HT-29 (cell line): ENCODE data around the gene TSPAN18. TPM values are rescaled to one million over a fixed set of nuclear protein-coding genes. Genes with fewer than 3 reads are reported as not detected.

ENCODE experiments used
- DNase-seq: peaks from one replicate; pipeline ENCODE4 v3.0.0-alpha.2; 2015; ENCODE audit warnings: low spot score
- total RNA-seq: library from RNA; depleted of rRNA; stranded (reverse); fragments of >200 nt; shearing (Covaris generic); gene quantifications from 2 replicates; pipeline ENCODE4 v1.2.3, GENCODE V29; 2014

TSPAN18 gene
- total RNA-seq, 1 experiment from 2014 or later: not detected

GRCh38 chr11:44737245-44738085 lies 10.7 kb downstream of the TSPAN18 start:
- DNase-seq: no peak

- no peak for DNase-seq
Observed at GRCh38 chr11:44738791-44739190, 12.0 kb downstream of the TSPAN18 start.

GRCh38 chr11:44740967-44741366 lies 14.2 kb downstream of the TSPAN18 start:
- no peak for DNase-seq

DNA sequence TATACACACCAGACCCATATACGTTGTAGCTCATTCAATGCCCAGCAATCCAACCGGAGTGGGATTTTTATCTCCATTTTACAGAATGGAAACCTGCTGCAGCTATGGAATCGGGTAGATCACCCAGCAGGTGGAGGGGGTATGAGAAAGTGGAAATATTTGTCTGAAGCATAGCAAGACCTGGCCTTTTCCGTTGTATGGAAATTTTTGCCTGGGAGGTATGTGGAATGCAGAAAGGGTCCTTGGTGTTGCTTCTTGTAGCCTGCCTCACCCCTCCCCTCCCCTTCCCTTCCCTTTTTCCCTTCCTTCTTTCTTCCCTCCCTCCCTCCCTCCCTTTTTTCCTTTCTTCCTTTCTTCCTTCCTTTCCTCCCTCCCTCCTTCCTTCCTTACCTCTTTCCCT lies 15.2 kb downstream of the TSPAN18 start:
- no peak for DNase-seq

DNA sequence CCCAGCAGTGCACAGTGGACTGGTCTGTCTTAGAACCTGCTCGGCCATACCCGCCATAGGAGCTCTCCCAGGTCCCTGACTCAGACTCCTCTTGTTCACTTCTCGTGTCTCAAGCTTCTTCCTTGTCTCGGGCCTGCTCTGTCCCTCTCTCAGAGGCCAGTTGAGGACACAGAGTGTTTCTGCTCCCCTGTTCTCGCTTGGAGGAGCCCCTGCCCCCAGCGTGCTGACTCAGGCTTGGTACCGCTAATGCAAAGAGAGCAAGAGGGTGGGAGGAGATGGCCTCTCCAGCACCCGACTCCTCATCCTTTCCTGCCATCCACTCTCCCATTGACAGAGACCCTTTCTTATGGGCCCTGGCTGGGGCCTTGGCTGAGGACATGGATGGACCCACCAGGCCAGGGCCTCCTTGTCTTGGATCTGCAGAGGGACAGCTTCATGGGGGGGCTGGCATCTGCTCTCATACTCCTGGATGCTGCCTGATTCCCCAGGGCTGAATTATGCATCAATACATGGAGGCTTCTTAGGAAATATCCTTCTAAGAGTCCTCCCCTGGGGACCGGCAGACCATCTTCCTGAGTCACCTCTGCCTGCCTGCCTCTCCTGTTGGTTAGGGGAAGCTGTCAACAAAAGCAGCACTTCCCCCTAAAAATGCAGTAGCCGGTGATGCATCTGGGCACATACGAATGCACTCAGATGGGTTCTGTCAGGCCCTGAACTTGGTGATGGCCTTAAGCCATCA lies 15.9 kb downstream of the TSPAN18 start:
- no peak for DNase-seq

- no peak for DNase-seq
Observed at GRCh38 chr11:44743326-44743725, 16.6 kb downstream of the TSPAN18 start.

DNA sequence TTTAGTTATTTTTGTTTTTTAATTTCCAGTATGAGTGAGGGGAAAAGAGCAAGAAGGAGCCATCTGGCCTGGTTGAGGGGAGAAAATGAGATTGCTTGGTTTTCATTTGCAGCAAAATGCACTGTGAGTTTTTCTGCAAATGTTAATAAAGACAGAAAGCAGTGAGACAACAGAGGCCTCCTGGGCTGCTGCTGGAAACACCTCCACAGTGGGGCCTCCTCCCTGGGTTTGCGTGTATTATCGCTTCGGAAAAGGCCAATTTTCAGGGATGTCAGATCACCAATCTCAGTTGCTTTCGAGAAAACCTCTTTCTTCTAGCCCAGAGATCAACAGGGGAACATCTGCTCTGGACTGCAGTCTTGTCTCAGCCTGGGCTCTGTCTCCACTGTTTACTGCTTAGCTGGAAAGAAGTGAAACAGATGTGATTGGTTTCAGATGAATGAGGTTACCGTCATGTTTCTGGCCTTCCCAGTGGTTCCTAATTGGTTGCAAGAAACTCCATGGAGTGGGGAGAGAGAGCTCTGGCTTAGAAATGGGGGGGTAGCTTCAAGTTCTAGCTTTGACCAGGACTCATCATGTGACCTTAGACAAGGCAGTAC lies 17.3 kb downstream of the TSPAN18 start:
- DNase-seq: no peak

DNA sequence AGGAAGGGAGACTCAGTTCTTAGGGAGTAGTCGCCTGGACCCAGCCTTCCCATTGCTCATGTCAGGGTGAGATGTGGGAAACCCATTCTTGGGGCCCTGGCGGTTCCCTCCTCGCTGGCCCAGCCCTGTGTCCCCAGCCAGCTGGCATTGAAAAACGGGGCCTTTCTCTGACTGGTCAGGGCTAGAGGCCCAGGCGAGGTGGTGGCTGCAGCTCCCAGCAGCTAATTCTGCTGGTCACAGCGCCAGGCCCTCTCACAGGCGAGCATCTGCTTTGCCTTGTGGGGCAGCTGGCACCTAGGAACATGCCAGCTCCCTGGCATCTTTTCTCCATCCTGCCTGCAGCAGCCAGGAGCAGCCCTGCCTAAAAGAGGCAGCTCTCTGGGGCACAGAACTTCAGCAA lies 20.1 kb downstream of the TSPAN18 start:
- no peak for DNase-seq

DNA sequence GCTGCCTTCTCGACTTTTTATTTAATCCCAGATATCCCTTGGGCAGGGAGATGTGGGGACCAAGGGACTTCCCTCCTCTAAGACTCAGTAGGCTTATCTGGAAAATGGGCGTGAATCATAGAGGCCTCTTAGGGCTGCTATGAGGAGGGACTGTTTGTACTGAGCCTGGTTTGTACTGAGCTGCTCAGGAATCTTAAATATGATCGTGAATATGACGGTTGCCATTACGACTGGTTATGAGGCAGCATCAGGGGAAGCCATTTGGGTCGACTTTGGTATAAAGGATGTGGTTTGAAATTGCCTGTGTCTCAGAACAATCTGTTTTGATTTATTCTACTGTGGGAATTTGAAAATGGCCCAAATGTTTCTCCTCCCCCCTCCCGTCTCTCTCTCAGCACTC lies 20.6 kb downstream of the TSPAN18 start:
- DNase-seq: no peak

DNA sequence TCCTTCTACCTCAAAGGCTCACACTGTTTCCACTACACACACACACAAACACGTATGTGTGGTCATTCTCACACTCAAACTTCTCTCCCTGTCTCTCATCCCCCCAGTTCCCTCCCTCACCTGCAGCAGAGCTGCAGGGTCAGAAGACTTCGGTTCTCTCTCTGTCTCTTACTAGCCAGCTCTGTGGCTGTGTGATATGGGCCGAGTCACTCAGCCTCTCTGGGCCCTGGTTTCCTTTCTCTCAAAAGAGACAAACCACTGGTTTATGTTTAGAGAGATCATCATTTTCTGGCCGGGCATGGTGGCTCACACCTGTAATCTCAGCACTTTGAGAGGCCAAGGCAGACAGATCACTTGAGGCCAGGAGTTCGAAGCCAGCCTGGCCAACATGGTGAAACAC lies 21.1 kb downstream of the TSPAN18 start:
- DNase-seq: no peak

- no peak for DNase-seq
Observed at GRCh38 chr11:44748606-44749005, 21.8 kb downstream of the TSPAN18 start.

GRCh38 chr11:44749189-44749588 lies 22.4 kb downstream of the TSPAN18 start:
- no peak for DNase-seq

- no peak for DNase-seq
Observed at GRCh38 chr11:44750551-44751465, 24.0 kb downstream of the TSPAN18 start.

GRCh38 chr11:44752300-44752699 lies 25.5 kb downstream of the TSPAN18 start:
- no peak for DNase-seq

DNA sequence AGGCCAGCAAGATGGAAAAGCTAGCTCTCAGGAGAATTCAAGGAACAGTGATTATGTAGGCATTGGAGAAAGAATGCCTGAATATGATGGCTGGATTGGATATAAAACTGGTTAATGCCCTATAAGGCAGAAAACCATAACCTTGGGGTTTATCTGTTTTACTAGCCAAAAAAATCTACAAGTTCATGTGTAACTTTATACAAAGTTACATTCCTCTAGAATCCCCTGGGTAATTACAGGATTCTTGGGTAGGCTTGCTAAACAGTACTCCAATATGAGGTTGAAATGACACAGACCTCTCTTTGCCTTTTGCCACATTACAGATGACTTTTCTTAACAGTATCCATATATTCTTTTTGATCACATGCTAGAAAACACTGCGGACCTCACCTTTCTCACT lies 26.0 kb downstream of the TSPAN18 start:
- no peak for DNase-seq

DNA sequence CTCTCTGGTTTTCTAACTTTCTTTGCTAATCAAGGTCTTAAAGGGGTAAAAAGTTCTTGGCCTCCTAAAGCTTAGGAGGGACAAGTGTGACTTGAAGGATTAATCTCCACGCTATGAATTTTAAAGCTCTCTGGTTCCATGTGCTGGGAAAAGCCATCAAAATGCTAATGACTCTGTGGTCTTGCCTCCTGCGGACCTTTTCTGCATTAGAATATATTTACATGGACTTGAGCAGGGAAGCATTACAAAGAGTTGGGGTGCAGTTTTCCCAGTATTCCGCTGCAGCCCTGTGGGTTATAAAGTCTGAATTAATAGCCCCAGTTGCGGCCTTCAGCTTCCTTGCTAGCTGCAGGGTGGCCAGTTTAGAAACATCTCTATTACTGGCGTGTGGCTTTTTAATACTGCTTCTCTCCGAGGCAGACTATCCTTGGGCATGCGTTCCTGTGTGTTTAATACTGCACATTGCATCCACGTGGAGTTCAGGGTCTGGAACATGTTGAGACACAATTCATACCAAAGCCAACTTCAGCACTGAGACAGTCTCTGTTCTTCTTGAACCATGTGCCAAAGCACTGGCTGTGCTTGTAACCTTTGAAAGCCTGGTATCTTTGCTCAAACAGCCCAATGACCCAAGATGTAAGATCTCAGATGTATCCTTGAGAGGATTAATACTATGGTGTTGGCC lies 27.3 kb downstream of the TSPAN18 start:
- DNase-seq: no peak

DNA sequence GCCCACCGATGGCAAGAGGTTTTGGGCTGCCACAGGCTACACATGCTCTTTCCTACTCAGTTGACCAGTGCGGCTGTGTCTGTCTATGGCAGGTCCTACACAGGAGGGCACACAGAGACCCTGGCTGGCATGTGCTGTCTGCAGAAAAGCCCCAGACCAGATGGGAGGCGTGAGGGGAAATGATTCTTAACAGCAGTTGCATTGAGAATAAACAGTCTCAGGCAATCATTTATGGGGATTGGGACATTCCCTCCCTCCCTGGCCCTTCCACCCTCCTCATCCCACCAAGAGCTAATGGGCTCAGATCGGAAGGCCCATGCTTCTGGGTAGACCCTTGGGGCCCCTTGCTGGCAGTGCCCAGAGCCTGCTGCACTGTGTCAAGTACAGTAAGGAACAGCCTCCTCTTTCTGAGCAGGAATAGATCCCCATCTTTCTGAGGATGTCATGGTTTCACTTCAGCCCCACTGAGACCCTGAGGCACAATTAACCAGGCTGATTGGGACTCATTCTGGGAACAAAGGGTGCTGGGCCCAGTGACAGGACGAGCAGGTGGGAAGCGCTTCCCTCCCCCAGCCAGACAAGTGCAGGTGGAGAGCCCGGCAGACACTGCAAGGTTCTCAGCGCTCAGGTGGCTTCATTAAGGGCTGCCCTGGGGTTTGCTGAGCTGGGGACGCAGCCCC lies 28.3 kb downstream of the TSPAN18 start:
- no peak for DNase-seq

- no peak for DNase-seq
Observed at GRCh38 chr11:44755556-44756523, 29.1 kb downstream of the TSPAN18 start.

GRCh38 chr11:44758983-44759382 lies 32.2 kb downstream of the TSPAN18 start:
- DNase-seq: no peak
